ENCODE results near the gene ETNPPL. TPM values are rescaled to one million over a fixed set of nuclear protein-coding genes. Genes with fewer than 3 reads are reported as not detected.

The ETNPPL gene
- total and polyA plus RNA-seq, 9 of the 15 experiments (the other 6 are each of a cell fraction or from before 2014, with no cell fraction given), result 0.06 to 0.14 TPM; not detected in 7

GRCh38 chr4:108694423-108694822 lies 68.4 kb downstream of the ETNPPL start (continued):
- TF ChIP-seq PRDM10 (IDR thresholded peaks at IDR 0.05; ENCODE audit: partially characterized antibody) (no peak), NR2C2 (CRISPR knock-in tag; IDR thresholded peaks at IDR 0.05) (no peak), NR2C2 (tag; IDR thresholded peaks at IDR 0.05) (no peak), SAP30 (IDR thresholded peaks at IDR 0.05; ENCODE audit: borderline replicate concordance, insufficient read depth, low read depth, low read length, poor library complexity, severe bottlenecking) (no peak), ZBTB17 (CRISPR knock-in tag; IDR thresholded peaks at IDR 0.05) (no peak), HMG20B (CRISPR knock-in tag; IDR thresholded peaks at IDR 0.05) (no peak)

GRCh38 chr4:108693819-108694218 lies 69.0 kb downstream of the ETNPPL start:
- in situ Hi-C loops (cut with MboI) (no loop called here), intact Hi-C loops (cut with micrococcal nuclease) (no loop called here)
- CTCF ChIA-PET (ENCODE audit: low intra/inter-chr PET ratio), result no interaction called here
- H3K27ac ChIP-seq (ENCODE audit: extremely low read depth, low read depth, low read length), result no peak overlapping the region
- no peaks in the 10 kb centered on the region for H3K36me3 ChIP-seq (ENCODE audit: control insufficient read depth, insufficient read depth, low read length)
- H2AFZ ChIP-seq (ENCODE audit: low read depth, low read length), result no peak overlapping the region
- no peak overlapping the region for H3K9ac ChIP-seq (ENCODE audit: insufficient read depth in 1 of 2, low read depth in 2 of 2, low read length in 2 of 2)
- FAIRE-seq (no peak), DNase-seq (ENCODE audit: extremely low read depth in 1 of 4, low spot score in 3 of 4) (no peak), ATAC-seq (no peak)
- WGBS (ENCODE audit: insufficient coverage, low coverage, missing lambda C conversion rate), result 22% methylated on average over 3 of the region's 3 CpGs
- H3K27me3 ChIP-seq (ENCODE audit: control insufficient read depth in 2 of 2, insufficient read depth in 2 of 2, low read length in 2 of 2), result no peaks in the 10 kb centered on the region
- peaks cover 0 to 16% of the 10 kb centered on the region in 2 experiments; a peak in 3 of 5 replicates for H3K4me1 ChIP-seq (replicated peaks in 1 of 2; ENCODE audit: control insufficient read depth in 2 of 2, insufficient read depth in 2 of 2, low read length in 2 of 2)
- H3K9me1 ChIP-seq (ENCODE audit: control insufficient read depth, insufficient read depth, low read length), result no peaks in the 10 kb centered on the region
- no TSS peak for BruUV-seq (replicated peaks)
- H4K20me1 ChIP-seq (replicated peaks; ENCODE audit: control insufficient read depth, insufficient read depth, low read length), result no peaks in the 10 kb centered on the region
- POLR2A ChIA-PET, result no interaction called here
- H3K9me3 ChIP-seq (replicated peaks; ENCODE audit: control insufficient read depth, insufficient read depth, low read depth, low read length), result no peaks in the 10 kb centered on the region
- H3K79me2 ChIP-seq (ENCODE audit: control insufficient read depth, insufficient read depth, low read length), result no peaks in the 10 kb centered on the region
- no peak overlapping the region for H3K4me2 ChIP-seq (ENCODE audit: insufficient read depth, low read length)
- H3K4me3 ChIP-seq, result no peak overlapping the region
- TF ChIP-seq GTF2F1 (IDR thresholded peaks at IDR 0.05; ENCODE audit: low read depth, low read length), result no peak
- TF ChIP-seq ATF7 (IDR thresholded peaks at IDR 0.05), result no peak
- TF ChIP-seq THRB (CRISPR knock-in tag; conservative IDR thresholded peaks at IDR 0.05), result no peak
- TF ChIP-seq NFE2L1 (tag; IDR thresholded peaks at IDR 0.05; ENCODE audit: borderline replicate concordance, low read depth), result no peak
- no peak for TF ChIP-seq MXI1 (IDR thresholded peaks at IDR 0.05; ENCODE audit: low read depth, low read length)
- TF ChIP-seq NFXL1 (CRISPR knock-in tag; IDR thresholded peaks at IDR 0.05), result no peak
- TF ChIP-seq NR1H2 (CRISPR knock-in tag; IDR thresholded peaks at IDR 0.05), result no peak
- TF ChIP-seq ZNF511 (CRISPR knock-in tag; IDR thresholded peaks at IDR 0.05), result no peak
- TF ChIP-seq ZNF740 (CRISPR knock-in tag; IDR thresholded peaks at IDR 0.05), result no peak
- no peak for TF ChIP-seq ZNF740 (tag; IDR thresholded peaks at IDR 0.05)
- no peak for TF ChIP-seq ZNF316 (IDR thresholded peaks at IDR 0.05)
